CD4-positive, alpha-beta T cell treated with Interleukin-17A for 1 hour (primary cell): ENCODE data around the gene IFT20.

Source experiments
- DNase-seq: peaks from one replicate; pipeline ENCODE4 v3.0.0-alpha.2; 2020

Gene IFT20

GRCh38 chr17:28335201-28335958 is at the start of gene IFT20, which contains the start of gene TNFAIP1:
IFT20 (minus strand) TSS chr17:28335472; CDS start chr17:28331985, 3,487 bp downstream.
TNFAIP1 (plus strand) TSS chr17:28335761; CDS start chr17:28339522, 3,761 bp downstream.
- DNase-seq, result peak; percentile 99

- no peak for DNase-seq
Measured at GRCh38 chr17:28385037-28385400, 49.7 kb upstream of the IFT20 start.

GRCh38 chr17:28384281-28385036 is 49.2 kb upstream of the IFT20 start:
- DNase-seq, result peak; percentile 65

- DNase-seq, result no peak
Measured at GRCh38 chr17:28381141-28381825, 46.0 kb upstream of the IFT20 start.

GRCh38 chr17:28379814-28380801 is 44.8 kb upstream of the IFT20 start:
- DNase-seq, result no peak

- no peak for DNase-seq
Measured at GRCh38 chr17:28372945-28373274, 37.6 kb upstream of the IFT20 start.

GRCh38 chr17:28372203-28372944 is 37.1 kb upstream of the IFT20 start:
- DNase-seq, result no peak

- peak; percentile 93 for DNase-seq
Measured at GRCh38 chr17:28371245-28372202, 36.3 kb upstream of the IFT20 start, which contains the start of gene SARM1. SARM1 (plus strand) TSS chr17:28371694; CDS start chr17:28372033, 339 bp downstream.

GRCh38 chr17:28370744-28371103 is 35.5 kb upstream of the IFT20 start:
- no peak for DNase-seq

GRCh38 chr17:28370035-28370743 is 34.9 kb upstream of the IFT20 start, which contains the start of gene VTN:
VTN (minus strand) TSS chr17:28370307; CDS start chr17:28370203, 104 bp downstream.
- no peak for DNase-seq

- no peak for DNase-seq
Measured at GRCh38 chr17:28369684-28370034, 34.4 kb upstream of the IFT20 start.

- no peak for DNase-seq
Measured at GRCh38 chr17:28368915-28369683, 33.8 kb upstream of the IFT20 start.

GRCh38 chr17:28368306-28368831 is 33.1 kb upstream of the IFT20 start:
- DNase-seq, result no peak

GRCh38 chr17:28367641-28368305 is 32.5 kb upstream of the IFT20 start:
- DNase-seq, result no peak

- no peak for DNase-seq
Measured at GRCh38 chr17:28366605-28367004, 31.3 kb upstream of the IFT20 start.

GRCh38 chr17:28365487-28365886 is 30.2 kb upstream of the IFT20 start:
- DNase-seq, result no peak

GRCh38 chr17:28364665-28365363 is 29.5 kb upstream of the IFT20 start, which contains the start of gene SEBOX:
SEBOX (minus strand) TSS chr17:28365199; CDS start chr17:28365151, 48 bp downstream.
- DNase-seq, result no peak
